Jurkat, Clone E6-1 (cell line): ENCODE results near the gene ARID1B.
A peak's percentile ranks its signal among the peaks of the same experiment; 100 is the strongest.

Source experiments
- DNase-seq: peaks from one replicate; pipeline ENCODE4 v3.0.0-alpha.2; 2011; ENCODE audit warnings: low read depth, low spot score
- H3K4me3 ChIP-seq: 2 replicates; pipeline ENCODE4 v1.5.1; 2011; ENCODE audit warnings: mild to moderate bottlenecking, low read length, control low read depth, moderate library complexity

ARID1B gene

GRCh38 chr6:157223511-157223910 lies 446.3 kb downstream of the ARID1B start:
- DNase-seq, result no peak
- no peak overlapping the region for H3K4me3 ChIP-seq

GRCh38 chr6:157224178-157224950 lies 447.2 kb downstream of the ARID1B start:
- no peak for DNase-seq
- H3K4me3 ChIP-seq, result no peak overlapping the region

- DNase-seq, result no peak
- H3K4me3 ChIP-seq, result no peak overlapping the region
These were observed 447.9 kb downstream of the ARID1B start for GRCh38 chr6:157224951-157225574.

DNA sequence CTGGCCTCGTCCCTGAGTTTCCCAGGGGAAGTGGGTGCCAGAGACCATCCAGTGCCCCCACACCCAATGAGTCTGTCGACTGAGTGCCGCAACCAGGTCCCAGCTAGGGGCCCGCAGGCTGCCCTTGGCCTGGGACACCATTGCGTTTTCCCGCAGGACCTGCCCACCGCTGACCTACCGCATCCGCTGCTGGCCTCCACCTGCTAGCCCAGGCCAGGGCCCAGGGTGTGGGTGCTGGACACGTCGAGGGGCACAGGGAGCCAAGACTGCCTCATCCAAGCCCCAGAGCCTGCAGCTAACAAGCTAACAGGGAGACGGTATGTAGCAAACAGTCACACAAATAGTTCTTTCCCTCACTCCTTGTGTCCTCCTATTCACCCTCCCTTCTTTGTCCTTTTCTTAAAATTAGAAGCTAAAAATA lies 448.4 kb downstream of the ARID1B start:
- H3K4me3 ChIP-seq, result no peak overlapping the region
- DNase-seq, result no peak

DNA sequence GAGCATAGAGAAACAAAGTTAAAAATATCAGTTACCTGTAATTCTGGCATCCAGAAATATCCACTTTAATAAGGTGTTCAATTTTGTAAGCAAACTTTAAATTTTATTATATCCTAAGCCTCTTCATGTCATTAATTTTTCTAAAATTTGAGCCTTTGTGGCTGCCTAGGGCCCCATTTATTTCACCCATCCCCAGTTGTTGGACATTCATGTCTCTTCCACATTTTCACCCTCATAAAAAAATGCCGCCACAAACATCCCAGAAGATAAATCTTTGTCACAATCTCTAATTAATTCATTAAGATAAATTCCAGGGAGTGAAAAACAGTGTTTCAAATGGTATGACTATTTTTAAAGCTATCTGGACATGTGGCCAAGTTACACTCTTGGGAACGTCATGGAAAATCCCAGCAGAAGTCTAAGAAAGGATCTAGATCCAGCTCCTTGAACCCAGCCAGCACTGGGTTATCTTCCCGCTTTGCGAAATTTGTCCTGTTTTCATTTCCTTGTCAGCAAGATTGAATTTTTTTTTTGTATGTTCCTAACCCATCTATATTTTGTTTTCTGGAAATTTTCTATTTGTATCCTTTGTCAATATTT lies 448.9 kb downstream of the ARID1B start:
- no peak for DNase-seq
- H3K4me3 ChIP-seq, result no peak overlapping the region

- DNase-seq, result no peak
These were observed 449.6 kb downstream of the ARID1B start for GRCh38 chr6:157226761-157227160.

GRCh38 chr6:157227202-157228166 lies 450.3 kb downstream of the ARID1B start:
- H3K4me3 ChIP-seq, result no peak overlapping the region
- DNase-seq, result peak; percentile 77

More at GRCh38 chr6:157226761-157227160, 449.6 kb downstream of the ARID1B start:
- no peak overlapping the region for H3K4me3 ChIP-seq

DNA sequence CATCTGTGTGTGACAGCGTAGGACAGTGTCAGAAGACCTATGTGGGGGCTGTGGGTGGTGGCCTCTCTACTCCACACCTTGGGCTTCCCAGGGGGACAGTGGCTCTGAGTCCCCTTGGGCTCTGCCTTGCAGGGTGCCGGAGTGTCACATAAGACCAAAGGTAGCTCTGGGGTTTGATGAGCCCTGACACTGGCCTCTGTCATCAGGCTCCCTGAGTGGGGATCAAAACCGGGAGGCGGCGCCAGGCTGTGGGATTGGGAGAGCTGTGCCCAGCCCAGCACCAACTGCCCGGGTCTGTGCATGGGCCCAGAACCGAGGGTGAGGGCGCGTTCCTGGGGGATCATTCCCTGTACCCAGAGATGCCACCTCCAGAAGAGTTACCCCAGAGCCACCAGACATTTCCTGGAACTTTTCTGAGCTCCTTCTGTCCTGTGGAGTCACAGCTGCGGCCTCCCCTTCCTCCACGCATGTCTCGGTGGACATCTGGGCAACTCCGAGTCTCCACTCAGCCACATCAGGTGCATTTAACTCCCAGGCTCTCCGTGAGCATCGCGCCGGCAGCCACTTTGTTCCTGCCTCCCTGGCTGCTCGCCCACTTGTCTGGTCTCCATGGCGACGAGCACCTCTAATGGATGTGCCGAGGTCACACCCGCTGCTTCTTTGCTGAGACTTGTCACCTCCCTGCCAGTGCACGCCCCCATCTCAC lies 451.4 kb downstream of the ARID1B start:
- peak; percentile 64 for DNase-seq
- H3K4me3 ChIP-seq, result no peak overlapping the region

- no peak for DNase-seq
- H3K4me3 ChIP-seq, result no peak overlapping the region
These were observed 452.0 kb downstream of the ARID1B start for GRCh38 chr6:157229132-157229618.

- no peak for DNase-seq
- no peak overlapping the region for H3K4me3 ChIP-seq
These were observed 452.5 kb downstream of the ARID1B start for GRCh38 chr6:157229713-157230112.

GRCh38 chr6:157230910-157231309 lies 453.7 kb downstream of the ARID1B start:
- no peak for DNase-seq

GRCh38 chr6:157232161-157232895 lies 455.1 kb downstream of the ARID1B start:
- H3K4me3 ChIP-seq, result no peak overlapping the region
- no peak for DNase-seq

More at GRCh38 chr6:157230910-157231309, 453.7 kb downstream of the ARID1B start:
- H3K4me3 ChIP-seq, result no peak overlapping the region

GRCh38 chr6:157233156-157233555 lies 456.0 kb downstream of the ARID1B start:
- no peak overlapping the region for H3K4me3 ChIP-seq

DNA sequence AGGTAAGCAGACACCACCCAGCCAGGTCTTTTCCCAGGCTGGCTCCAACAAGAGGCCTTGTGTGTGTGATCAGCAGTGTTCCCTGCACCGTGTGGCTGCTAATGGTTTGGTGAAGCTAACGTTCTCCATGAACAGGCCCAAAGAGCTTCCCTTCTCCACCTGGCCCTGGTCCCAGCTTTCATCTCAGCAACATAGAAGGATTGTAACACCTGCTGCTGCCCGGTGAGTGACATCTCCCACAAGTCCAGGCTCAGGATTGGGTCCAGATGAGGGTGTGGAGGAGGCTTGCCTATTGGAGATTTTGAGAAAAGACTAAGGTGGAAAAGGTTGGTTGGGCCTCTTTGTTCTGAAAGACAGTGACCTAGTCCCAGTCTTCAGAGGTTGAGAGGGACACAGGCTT lies 456.5 kb downstream of the ARID1B start:
- no peak for DNase-seq

More at GRCh38 chr6:157233156-157233555, 456.0 kb downstream of the ARID1B start:
- no peak for DNase-seq

GRCh38 chr6:157235600-157236039 lies 458.4 kb downstream of the ARID1B start:
- H3K4me3 ChIP-seq, result no peak overlapping the region
- DNase-seq, result no peak

More for the DNA sequence above, 456.5 kb downstream of the ARID1B start:
- H3K4me3 ChIP-seq, result no peak overlapping the region

DNA sequence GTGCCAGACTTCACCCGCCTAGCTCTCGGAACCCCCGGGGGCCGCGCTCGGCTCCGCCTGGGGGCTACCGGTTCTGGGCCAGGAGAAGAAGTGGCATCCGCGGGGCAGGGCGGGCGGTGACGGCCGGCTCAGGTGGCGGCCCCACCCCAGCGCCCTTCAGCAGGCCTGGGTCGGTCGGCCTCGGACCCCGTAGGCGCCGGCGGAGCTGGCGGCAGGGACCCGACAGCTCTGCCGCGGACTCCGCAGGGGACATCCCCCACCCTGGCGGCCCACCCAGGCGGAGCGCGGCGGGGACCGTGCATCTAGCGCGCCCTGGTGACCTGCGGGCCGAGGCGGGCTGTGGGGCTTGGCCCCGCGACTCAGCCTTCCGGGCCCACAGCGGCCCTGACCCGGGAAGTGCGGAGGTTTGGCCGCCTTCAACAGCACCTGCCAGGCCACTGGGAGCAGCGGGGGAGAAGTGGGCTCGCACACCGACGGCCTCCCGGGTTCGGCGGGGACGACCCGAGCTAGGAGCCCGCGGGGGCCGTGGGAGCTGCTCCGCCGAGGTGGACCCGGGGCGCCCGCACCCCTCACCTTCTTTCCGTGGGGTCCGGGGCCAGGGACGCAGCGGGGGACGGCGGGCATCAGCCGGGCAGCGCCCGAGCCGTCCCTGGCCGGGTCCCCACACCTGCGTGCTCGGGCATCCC lies 459.0 kb downstream of the ARID1B start:
- no peak for DNase-seq
- no peak overlapping the region for H3K4me3 ChIP-seq

- H3K4me3 ChIP-seq, result no peak overlapping the region
- DNase-seq, result no peak
These were observed 461.2 kb downstream of the ARID1B start for GRCh38 chr6:157238346-157238745.
